ENCODE results near the gene PPY.

- TF ChIP-seq CTCF (IDR thresholded peaks at IDR 0.05) (no peak), POLR2AphosphoS5 (IDR thresholded peaks at IDR 0.05; ENCODE audit: low read depth, low read length) (no peak)
These were observed 25.1 kb upstream of the PPY start for GRCh38 chr17:43967251-43967875.
